Stimulated activated CD4-positive, alpha-beta T cell treated with anti-CD3 and anti-CD28 coated beads, Interleukin-4, amount 100 ng/mL, for 1 hour (primary cell): ENCODE data around the gene PGR.

Experiments
- DNase-seq: peaks from one replicate; pipeline ENCODE4 v3.0.0-alpha.2; 2020

The PGR gene

DNA sequence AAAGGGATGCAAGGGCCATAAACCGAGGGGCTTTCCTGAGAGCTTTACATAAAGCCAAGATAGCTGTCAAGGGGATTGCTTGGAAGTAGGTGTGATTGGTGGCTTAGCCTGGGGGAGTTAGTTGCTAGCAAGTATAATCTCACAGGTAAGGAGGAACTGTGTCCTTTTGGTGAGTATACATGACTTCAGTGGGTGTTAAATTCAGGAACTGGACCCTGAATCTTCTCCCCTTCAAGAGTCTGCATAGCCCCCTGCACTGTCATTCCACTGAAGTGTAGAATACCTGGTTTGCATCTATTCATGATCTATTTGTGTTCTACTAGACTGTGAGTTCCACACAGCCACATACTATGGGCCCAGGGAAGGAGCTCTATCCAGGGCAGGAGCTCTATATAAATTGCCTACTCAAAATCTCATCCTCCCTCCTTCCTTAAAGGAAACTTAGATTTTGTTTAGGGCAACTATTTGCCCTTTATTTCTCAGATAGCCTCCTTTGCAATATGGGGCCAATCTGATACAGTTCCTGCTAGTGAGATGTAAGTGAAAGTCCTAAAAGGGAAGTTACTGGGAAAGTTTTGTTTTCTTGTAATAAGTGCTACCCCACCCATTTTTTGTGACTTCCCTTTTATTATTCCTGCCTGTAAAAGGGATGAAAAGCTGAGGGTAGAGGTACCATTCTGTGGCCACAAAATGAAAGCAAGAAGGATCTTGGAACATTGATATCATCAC, 120.5 kb downstream of the PGR start:
- no peak for DNase-seq

DNA sequence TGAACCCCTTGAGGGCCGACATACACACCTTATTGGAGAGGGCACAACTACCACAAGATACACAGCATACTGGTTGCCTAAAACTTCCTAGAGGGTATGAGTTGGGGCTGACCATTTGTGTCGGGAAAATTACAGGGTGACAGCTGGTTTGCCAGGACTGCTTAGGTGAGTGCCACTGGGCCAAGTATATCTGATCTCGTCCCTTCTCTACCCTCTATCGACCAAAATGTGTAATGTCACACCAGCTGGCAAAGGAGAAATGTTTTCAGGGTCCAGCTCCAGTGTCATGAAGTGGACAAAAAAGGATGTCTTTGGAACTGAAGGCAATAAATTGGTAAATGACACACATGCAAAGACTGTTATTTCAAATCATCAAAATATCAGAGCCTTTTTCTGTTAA, 126.1 kb downstream of the PGR start:
- no peak for DNase-seq

DNA sequence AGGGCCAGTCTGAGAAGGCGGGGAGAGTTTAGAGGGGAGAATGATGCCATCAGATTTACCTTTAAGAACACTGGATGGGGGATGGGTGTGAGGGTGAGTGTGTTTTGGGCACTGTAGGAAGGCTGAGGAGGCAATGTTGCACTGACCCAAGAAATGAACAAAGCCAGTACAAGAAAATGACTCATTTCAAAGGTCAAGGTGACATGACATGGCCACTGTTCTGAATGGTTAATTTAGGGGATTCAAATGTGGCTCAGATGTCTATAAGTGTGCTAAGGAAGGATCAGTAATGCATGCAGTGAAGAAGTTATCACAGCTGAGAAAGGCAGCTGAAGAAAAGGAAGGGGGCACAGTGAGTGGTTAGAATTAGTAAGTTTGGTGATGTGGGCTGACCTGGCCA, 129.9 kb downstream of the PGR start:
- no peak for DNase-seq

DNA sequence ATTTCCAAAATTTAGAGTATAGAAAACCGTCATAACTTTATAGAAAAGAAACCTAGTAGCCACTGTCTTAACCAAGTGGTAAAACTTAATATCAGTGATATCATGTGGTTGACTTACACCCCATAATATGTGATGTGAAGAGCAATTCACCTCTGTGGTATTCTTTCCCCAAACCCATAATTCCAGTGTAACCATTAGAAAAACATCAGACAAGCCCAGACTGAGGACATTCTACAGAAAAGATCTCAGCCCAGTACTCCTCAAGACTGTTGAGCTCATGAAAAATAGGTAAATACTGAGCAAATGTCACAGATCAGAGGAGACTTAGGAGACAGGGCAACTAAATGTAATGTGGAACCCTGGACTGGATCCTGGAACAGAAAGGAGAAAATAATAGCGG, 134.6 kb downstream of the PGR start:
- no peak for DNase-seq

DNA sequence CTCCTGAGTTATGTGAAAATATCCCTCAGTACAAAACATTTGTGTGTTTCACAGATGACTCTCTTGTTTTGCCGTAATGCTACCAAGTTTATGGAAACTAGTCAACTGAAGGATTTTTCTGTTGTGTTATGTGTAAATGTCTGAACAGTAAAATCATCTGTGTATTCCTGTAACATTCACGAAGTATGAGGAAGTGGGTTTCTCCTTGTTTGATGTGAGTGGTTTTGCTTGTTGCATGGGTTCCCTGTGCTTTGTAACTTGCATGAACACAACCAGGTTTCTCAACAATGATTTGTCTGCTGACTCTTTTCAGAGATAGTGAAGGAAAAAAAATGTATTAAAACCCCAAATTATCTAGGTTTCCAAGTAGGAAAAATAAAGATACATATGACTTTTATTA, 138.1 kb downstream of the PGR start:
- DNase-seq, result no peak

DNA sequence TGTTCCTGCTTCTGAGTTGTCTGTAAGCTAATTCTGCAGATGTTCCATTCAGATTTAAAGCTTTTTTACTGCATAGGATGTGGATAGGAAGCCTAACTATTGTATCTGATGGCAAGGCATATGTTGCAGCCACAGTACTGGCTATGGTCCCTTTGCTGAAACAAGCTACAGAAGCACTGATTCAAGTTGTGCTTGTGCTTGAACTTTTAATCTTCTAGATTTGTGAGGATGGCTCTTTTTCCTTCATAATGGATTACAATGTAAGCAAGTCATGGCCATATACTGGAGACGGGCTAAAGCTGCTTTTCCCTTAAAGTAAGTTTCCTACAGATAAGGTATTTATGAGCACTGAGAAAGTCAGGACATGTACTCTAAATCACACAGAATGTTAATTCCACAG, 138.7 kb downstream of the PGR start:
- no peak for DNase-seq

DNA sequence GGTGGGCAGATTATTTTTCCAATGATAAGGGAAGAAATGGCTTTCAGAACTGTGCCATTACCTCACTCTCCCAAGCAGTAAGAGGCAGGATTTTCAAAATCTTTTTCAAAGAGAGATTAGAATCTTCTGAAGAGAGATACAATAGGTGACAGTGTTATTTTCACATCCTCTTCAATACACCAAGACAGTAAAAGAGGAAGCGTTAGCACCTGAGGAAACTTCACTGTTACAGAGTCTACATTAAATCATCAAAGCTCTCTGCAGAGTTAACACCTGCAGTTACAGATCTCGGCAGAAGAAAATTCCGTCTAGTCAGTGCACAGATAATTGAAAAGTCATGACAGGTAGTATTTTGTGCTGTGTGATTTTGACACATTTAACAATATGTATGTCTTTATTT, 144.9 kb downstream of the PGR start:
- DNase-seq, result no peak

DNA sequence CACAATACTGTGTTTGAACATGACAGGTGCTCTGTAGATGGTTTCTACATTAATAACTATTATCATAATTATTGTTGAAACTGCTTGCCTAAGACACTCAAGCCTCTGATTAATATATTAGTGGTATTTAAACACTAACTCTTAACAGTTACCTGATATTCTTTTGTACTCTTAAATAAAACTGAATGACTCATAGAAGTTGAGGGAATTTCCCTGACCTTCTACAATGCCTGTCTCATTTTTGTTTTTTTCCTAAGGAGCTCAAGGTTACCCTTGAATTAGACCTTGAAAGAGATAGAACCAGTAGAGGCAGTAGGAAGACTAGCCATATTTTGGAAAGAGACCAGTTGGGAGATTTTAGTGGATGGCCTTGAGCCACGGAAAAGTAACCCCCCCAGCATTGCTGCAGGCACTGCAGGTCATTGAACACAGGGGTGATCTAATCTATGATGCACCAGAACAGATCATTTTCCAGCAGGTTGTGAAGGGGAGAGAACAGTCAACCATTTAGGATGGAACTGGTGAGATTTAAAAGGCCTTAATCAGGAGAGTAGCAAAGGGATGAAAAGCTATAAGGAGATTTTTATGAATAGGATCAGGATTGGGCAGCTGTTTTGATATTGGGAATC, 148.3 kb downstream of the PGR start:
- DNase-seq, result no peak

DNA sequence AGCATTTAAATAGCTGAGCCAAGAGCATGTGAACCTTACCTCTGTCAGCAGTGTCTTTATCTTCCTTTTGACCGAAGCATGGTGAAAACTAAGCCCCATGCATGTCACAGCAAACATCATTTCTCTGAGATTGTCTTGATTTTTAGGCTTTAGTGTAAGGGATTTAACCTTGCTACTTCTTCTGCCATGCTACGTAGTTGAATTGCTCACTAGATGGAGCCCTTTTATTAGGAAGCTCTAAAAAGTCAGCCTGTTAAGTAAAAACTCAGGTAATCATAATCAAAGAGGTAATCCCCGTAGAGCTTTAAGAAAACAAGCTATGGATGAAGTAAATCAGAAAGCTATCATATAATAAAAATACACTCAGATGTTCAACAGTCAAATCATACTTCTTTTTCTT, 149.5 kb downstream of the PGR start:
- DNase-seq, result no peak
